Smooth muscle cell of trachea (primary cell): ENCODE data around the gene BCAS1. TPM values are rescaled to one million over a fixed set of nuclear protein-coding genes. Genes with fewer than 3 reads are reported as not detected.

Experiments used
- total RNA-seq: library from RNA; depleted of rRNA; stranded (reverse); fragments of >200 nt; gene quantifications from 2 replicates; pipeline ENCODE4 v1.2.1, GENCODE V29; 2014

BCAS1 gene, protein sequence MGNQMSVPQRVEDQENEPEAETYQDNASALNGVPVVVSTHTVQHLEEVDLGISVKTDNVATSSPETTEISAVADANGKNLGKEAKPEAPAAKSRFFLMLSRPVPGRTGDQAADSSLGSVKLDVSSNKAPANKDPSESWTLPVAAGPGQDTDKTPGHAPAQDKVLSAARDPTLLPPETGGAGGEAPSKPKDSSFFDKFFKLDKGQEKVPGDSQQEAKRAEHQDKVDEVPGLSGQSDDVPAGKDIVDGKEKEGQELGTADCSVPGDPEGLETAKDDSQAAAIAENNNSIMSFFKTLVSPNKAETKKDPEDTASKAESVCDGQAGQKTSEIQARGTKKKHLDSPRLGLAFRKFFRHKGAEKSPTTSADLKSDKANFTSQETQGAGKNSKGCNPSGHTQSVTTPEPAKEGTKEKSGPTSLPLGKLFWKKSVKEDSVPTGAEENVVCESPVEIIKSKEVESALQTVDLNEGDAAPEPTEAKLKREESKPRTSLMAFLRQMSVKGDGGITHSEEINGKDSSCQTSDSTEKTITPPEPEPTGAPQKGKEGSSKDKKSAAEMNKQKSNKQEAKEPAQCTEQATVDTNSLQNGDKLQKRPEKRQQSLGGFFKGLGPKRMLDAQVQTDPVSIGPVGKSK
- under 0.01 TPM in 2 replicates for total RNA-seq

DNA sequence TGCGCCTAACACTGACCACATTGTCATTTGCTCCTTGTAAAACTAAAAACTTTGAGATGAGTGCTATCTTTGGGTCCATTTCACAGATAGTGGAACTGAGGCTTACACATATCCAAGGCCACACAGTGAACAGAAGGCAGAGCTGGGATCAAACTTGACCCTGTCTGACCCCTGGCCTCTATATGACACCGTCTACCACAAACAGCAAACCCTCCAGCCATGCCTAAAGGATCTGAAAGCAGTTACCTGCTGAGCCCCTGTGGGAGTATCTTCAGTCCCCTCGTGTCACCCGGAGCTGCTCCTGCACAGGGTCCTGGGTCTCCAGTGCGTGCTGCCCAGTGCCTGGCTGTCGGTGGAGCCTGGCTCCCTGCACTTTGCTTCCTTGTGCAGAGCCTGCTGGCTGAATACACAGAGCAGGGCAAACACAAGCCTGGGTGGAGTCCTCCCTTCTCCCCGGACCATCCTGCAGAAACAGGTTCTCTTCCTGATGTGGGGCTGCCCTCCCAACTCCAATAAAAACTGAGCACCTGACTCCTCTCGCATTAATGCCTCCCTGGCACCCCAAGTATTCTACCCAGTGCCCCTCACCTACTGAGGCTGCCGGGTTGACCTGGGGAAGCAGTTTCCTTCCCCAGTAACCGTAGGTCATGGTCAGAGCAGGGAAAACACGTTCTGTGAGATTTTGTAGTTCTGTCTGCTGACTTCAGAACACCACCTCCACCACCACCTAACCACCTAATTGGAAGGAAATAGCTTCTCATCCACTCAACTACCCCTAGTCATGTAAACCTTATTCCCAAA is at the start of gene BCAS1:
TSS of gene BCAS1 (minus strand) at position 408 of the 801 bp plus-strand sequence. CDS start 11,876 bp downstream, outside the sequence.

Other genes starting within 250 kb of the BCAS1 start
- not detected in 2 replicates for gene CYP24A1, start 103.4 kb upstream of the BCAS1 start, total RNA-seq
- gene PFDN4, start 137.5 kb upstream of the BCAS1 start, total RNA-seq: 61.0 and 163 TPM in 2 replicates